BLaER1 treated with 17β-estradiol and CSF1 and Interleukin-3, amounts not matched to agents 10 nM and 100 nM (cell line): ENCODE results near the gene PLD2.

Source experiments
- H3K27ac ChIP-seq, 11 experiments: shearing (Covaris generic); formaldehyde crosslinking; 2 replicates each; pipeline ENCODE4 v1.8.1; 2022
- H3K27me3 ChIP-seq, 11 experiments: shearing (Covaris generic); formaldehyde crosslinking; 2 replicates each; pipeline ENCODE4 v1.8.1; 2022
- H3K36me3 ChIP-seq, 11 experiments: shearing (Covaris generic); formaldehyde crosslinking; 2 replicates each; pipeline ENCODE4 v1.8.1; 2022
- H3K4me1 ChIP-seq, 10 experiments: shearing (Covaris generic); formaldehyde crosslinking; 2 replicates each; pipeline ENCODE4 v1.8.1; 2022
- H3K4me2 ChIP-seq, 11 experiments: shearing (Covaris generic); formaldehyde crosslinking; 2 replicates each; pipeline ENCODE4 v1.8.1; 2022
- H3K4me3 ChIP-seq, 10 experiments: shearing (Covaris generic); formaldehyde crosslinking; 2 replicates each; pipeline ENCODE4 v1.8.1; 2022
- H3K9ac ChIP-seq, 11 experiments: shearing (Covaris generic); formaldehyde crosslinking; 2 replicates each; pipeline ENCODE4 v1.8.1; 2022
- H3K9me3 ChIP-seq, 11 experiments: shearing (Covaris generic); formaldehyde crosslinking; replicated peaks in 1 of 11; 2 replicates each; pipeline ENCODE4 v1.8.1; 2022
- H4K20me1 ChIP-seq, 11 experiments: shearing (Covaris generic); formaldehyde crosslinking; 2 replicates each; pipeline ENCODE4 v1.8.1; 2022
- Cebpa-rat ChIP-seq, 11 experiments: shearing (Covaris generic); IDR thresholded peaks; 2 replicates each; pipeline ENCODE4 v1.8.1; 2022

The PLD2 gene

GRCh38 chr17:4870855-4871254, 63.9 kb downstream of the PLD2 start:
- Histone ChIP-seq H3K4me3 (no peak overlapping the region), H3K4me2 (0 out of 22 replicates have a peak overlapping the region, but pooled peaks of 1 of the 11 experiments have one; percentile 48), H3K27me3 (no peaks in the 10 kb centered on the region), H3K36me3 (peaks cover 0 to 38% (median 4%) of the 10 kb centered on the region in 11 experiments; a peak in 8 of 22 replicates), H4K20me1 (peaks cover 0 to 69% (median 9%) of the 10 kb centered on the region in 11 experiments; a peak in 16 of 22 replicates), H3K4me1 (peaks cover 0 to 36% (median under 1%) of the 10 kb centered on the region in 10 experiments; a peak in 8 of 20 replicates), H3K27ac (no peak overlapping the region), H3K9ac (no peak overlapping the region), H3K9me3 (no peaks in the 10 kb centered on the region)
- TF ChIP-seq Cebpa-rat (IDR thresholded peaks at IDR 0.05), result no peak

- Histone ChIP-seq H3K36me3 (peaks cover 0 to 38% (median 4%) of the 10 kb centered on the region in 11 experiments; a peak in 8 of 22 replicates), H3K4me3 (no peak overlapping the region), H3K4me2 (peak overlapping the region in 3 of 11 experiments; percentile 38 to 49 (median 39); a peak in 6 of 22 replicates), H3K27me3 (no peaks in the 10 kb centered on the region), H4K20me1 (peaks cover 9 to 81% (median 22%) of the 10 kb centered on the region in 11 experiments; a peak in 19 of 22 replicates), H3K27ac (0 out of 22 replicates have a peak overlapping the region, but pooled peaks of 1 of the 11 experiments have one; percentile 5), H3K9ac (no peak overlapping the region; a peak in 1 of 22 replicates), H3K9me3 (no peaks in the 10 kb centered on the region), H3K4me1 (peaks cover 11 to 49% (median 18%) of the 10 kb centered on the region in 10 experiments; a peak in 19 of 20 replicates)
- no peak for TF ChIP-seq Cebpa-rat (IDR thresholded peaks at IDR 0.05)
These were observed 65.8 kb downstream of the PLD2 start for GRCh38 chr17:4872786-4873185.
